A549 treated with CpdA at 1 μM for 4 hours (cell line): Measurements from ENCODE around the gene MEX3D. TPM values are rescaled to one million over a fixed set of nuclear protein-coding genes. Genes with fewer than 3 reads are reported as not detected.

Source experiments
- total RNA-seq: library from RNA; stranded (reverse); fragments of 200-300 nt; extraction: Qiagen RNA extraction; gene quantifications from 5 replicates; pipeline ENCODE4 v1.2.3, GENCODE V29; 2022; ENCODE audit warnings: low read depth

The MEX3D gene
- total RNA-seq = 5.7 to 11.9 TPM (median 11.0 TPM) in 5 replicates

DNA sequence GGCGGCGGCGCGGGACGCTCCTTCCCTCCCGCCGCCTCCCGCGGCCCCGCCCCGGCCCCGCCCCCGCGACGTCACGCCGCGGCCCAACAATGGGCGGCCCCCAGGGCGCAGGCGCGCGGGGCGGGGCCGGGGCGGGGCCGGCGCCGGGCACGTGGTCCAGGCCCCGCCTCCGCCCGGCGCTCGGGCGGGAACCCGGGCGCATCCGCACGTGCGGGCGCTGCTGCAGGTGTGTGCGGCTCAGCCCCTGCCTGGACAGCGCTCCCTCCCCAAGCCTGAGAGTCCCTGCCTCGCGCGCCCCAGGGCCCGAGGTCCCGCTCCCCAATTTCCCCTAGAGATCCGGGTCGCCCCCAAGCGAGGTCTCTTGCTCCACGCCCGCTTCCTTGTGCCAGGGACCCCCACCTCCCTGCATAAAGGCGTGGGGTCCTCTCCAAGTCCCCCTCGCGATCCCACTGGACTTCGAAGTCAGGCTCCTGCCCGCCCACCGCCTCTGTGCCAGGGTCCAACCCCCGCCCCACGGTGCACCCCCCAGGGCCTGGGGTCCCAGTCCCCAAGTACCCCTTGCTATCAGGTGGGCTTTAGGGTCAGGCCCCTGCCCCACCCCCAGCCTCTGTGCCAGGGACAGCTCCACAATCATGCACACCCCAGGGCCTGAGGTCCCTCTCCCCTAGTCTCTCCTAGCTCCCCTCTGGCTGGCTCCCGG lies at the start of gene MEX3D:
Gene MEX3D (minus strand): TSS at position 6 of the 700 bp plus-strand sequence. CDS start 267 bp downstream, outside the sequence.

DNA sequence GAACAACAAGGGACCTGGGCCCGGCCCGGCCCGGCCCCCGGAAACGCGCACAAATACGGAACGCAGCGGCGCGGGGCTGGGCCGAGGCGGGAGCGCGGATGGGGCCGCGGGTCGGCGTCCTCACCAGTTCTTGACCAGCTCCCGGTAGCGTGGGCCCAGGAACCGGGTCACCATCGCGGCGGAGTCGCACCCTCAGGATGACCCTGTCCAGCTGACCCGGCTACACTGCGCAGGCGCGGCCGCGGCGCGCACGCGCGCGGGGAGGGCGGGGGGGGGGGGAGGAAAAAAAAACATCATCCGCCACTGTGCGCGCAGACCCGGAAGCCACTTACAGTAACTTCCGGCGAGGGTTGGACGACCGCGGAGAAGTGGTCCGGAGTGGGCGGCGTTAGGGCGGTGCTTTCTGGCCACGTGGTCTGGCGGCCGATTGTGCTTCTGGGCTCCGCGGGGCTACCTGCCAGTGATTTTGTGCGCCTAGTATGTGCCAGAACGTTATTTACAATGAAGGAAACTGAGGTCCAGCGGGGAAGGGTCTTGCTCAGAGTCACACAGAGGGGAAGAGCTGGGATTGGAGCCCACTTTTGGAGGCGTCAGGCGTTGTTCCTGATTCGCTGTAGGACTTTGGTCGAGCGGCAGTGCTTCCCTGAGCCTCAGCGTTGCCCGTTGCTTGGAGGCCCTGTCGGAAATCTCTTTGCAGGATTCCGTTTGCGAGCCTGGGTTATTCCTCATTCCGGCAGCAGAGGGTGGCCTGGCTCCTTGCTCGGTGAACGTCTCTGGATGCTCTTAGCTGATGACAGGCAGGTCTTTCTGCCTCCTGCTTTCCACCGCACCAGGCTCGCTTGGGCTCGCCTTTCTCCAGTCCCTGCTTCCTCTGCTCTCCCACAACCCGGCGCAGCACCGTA lies 37.4 kb upstream of the MEX3D start, which contains the start of gene UQCR11:
Gene UQCR11 (minus strand): TSS at position 227 of the 902 bp plus-strand sequence. CDS start 53 bp downstream, at position 174.

DNA sequence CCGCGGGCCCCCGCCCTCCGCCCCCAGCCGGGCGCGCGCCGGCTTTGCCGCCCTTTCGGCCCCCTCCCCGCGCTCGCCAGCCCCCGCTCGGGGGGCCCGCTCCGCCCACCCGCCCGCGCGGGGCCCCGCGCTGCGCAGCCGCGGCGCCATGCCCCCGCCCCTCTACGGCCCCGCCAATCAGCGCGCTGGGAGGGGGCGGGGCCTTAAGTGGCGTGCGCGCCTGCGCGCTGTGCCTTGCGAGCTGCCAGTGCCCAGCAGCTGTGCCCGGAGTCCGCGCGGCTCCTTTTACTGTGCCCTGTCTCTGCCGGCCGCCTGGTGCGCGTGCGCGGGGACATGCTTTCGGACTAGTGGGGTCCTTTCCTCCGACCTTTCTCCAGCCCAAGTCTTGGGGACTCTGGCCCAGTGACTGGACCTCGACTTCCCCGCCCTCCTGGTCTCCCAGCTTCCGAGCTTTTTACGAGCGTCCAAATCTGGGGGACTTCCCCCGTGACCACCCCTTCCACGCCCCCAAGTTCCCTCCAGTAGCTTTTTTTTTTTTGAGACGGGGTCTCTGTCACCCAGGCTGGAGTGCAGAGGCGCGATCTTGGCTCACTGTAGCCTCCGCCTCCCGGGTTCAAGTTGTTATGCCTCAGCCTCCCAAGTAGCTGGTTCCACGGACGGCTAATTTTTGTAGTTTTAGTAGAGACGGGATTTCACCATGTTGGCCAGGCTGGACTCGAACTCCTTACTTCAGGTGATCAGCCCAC lies 24.8 kb upstream of the MEX3D start, which contains the start of gene MBD3:
Gene MBD3 (minus strand): TSS at position 111 of the 746 bp plus-strand sequence. CDS start 234 bp downstream, outside the sequence.

DNA sequence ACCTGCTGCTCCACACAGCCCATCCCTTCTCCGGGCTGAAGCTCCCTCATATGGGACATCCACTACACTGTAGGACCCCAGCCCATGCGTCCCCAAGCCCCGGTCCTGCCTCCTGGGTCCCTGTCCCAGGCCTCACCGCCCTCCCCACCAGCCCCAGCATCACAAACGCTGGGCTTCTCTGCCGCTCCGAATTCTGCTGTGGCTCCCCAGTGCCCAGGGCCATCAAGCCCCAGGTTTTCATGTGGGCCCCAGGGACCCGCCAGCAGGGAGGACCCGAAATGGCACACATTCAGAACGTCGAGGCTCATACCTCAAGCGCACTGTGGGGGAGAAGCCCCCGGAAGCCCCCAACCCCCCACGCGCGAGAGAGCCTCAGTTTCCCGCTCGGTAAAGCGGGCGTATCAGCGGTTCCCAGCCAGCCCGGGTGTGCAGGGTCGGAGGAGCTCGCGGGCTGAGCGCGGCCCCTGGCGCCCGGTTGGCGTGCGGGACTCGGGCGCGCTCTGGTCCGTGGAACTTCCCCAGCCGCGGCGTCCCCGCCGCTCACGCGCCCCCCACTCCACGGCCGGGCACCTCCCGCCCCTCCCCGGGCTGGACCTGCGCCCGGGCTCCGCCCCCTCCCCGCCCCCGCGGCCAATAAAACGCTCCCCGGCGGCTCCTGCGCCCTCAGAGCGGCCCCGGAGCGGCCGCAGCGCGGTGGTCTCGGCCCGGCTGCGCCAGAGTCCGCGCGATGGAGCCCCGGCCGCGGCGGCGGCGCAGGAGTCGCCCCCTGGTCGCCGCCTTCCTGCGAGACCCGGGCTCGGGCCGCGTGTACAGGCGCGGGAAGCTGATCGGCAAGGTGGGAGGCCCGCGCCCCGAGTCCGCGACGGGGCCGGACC lies 44.5 kb downstream of the MEX3D start, which contains the start of gene PLK5:
Gene PLK5 (plus strand): TSS at position 666 of the 875 bp plus-strand sequence. CDS start 2,920 bp downstream, outside the sequence.

DNA sequence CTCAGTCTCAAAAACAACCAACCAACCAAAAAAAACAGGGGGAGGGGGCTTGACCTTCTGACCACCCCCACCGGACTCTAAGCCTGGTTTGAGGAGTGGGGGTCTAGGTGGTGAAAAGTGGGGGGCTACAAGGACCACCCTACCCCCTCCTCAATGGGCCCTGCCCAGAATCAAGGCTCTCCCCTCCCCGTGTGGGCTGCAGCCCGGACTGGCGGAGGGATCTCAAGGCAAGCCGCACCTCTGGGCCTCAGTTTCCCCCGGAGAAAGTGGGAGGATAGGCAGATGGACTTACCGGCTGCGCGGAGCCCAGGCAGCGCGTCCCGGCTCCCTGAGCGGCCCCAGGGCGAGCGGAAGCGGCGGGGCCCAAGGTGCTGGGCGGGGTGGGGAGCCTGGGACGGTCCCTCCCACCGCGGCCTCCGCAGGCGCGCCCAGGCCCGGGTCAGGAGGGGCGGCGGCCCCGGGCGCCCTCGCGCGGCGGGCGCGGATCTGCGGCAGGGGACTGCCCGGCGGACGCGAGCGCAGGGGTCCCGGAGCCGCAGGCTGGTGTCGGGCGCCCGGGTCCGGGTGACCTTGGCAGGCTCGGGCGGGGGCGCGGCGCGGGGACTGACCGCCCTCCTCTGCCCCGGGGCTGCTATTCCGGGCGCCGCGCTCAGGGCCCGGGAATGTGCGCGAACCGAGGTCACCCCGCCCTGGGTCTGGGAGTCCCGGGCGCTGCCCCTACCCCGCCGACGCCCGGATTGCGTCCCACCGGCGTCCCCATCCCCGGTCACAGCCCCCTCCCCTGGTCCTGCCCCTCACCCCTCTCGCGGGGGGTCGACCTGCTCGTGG lies 55.2 kb downstream of the MEX3D start, which contains the start of gene ADAMTSL5:
Gene ADAMTSL5 (minus strand): TSS at position 349 of the 828 bp plus-strand sequence. CDS start 2,076 bp downstream, outside the sequence.

Other genes with a start within 250 kb of the MEX3D start
- 69.3 to 82.1 TPM (median 71.5 TPM) in 5 replicates for gene NDUFS7, start 184.4 kb downstream of the MEX3D start, total RNA-seq
- 22.6 to 42.2 TPM (median 39.2 TPM) in 5 replicates for gene GAMT, start 166.8 kb downstream of the MEX3D start, total RNA-seq
- gene DAZAP1, start 160.7 kb downstream of the MEX3D start, total RNA-seq = 80.7 to 112 TPM (median 102 TPM) in 5 replicates
- 1,399 to 2,023 TPM (median 1,902 TPM) in 5 replicates for gene RPS15, start 129.9 kb downstream of the MEX3D start, total RNA-seq
- 1.3 to 2.0 TPM (median 1.7 TPM) in 5 replicates for gene APC2, start 118.2 kb downstream of the MEX3D start, total RNA-seq
- gene C19orf25, start 89.1 kb downstream of the MEX3D start, total RNA-seq = 9.6 to 21.2 TPM (median 17.2 TPM) in 5 replicates
- gene PCSK4, start 78.0 kb downstream of the MEX3D start, total RNA-seq = 0.62 to 1.0 TPM (median 0.86 TPM) in 5 replicates
- gene REEP6, start 77.1 kb downstream of the MEX3D start, total RNA-seq = 3.0 to 5.5 TPM (median 5.3 TPM) in 5 replicates
- gene ADAMTSL5, start 55.3 kb downstream of the MEX3D start, total RNA-seq = 2.0 to 3.9 TPM (median 3.2 TPM) in 5 replicates
- gene PLK5, start 44.2 kb downstream of the MEX3D start, total RNA-seq = not detected in 5 replicates
- gene MBD3, start 24.5 kb upstream of the MEX3D start, total RNA-seq = 31.7 to 54.9 TPM (median 53.6 TPM) in 5 replicates
- 99.8 to 204 TPM (median 173 TPM) in 5 replicates for gene UQCR11, start 37.1 kb upstream of the MEX3D start, total RNA-seq
- gene TCF3, start 84.3 kb upstream of the MEX3D start, total RNA-seq = 50.5 to 72.2 TPM (median 68.7 TPM) in 5 replicates
- 0.01 TPM in 2 of 5 replicates, not detected in the others for gene ONECUT3, start 185.2 kb upstream of the MEX3D start, total RNA-seq
- 2.3 to 3.2 TPM (median 2.9 TPM) in 5 replicates for gene ATP8B3, start 244.0 kb upstream of the MEX3D start, total RNA-seq